BLaER1 (cell line): Measurements from ENCODE around the gene CTNNA2.

Experiments used
- H3K27ac ChIP-seq: shearing (Covaris generic); formaldehyde crosslinking; 2 replicates; pipeline ENCODE4 v1.8.1; 2022
- H3K27me3 ChIP-seq: shearing (Covaris generic); formaldehyde crosslinking; 2 replicates; pipeline ENCODE4 v1.8.1; 2022
- H3K36me3 ChIP-seq: shearing (Covaris generic); formaldehyde crosslinking; 2 replicates; pipeline ENCODE4 v1.8.1; 2022
- H3K4me1 ChIP-seq: shearing (Covaris generic); formaldehyde crosslinking; 2 replicates; pipeline ENCODE4 v1.8.1; 2022
- H3K4me2 ChIP-seq: shearing (Covaris generic); formaldehyde crosslinking; 2 replicates; pipeline ENCODE4 v1.8.1; 2022
- H3K4me3 ChIP-seq: shearing (Covaris generic); formaldehyde crosslinking; 2 replicates; pipeline ENCODE4 v1.8.1; 2022
- H3K9ac ChIP-seq: shearing (Covaris generic); formaldehyde crosslinking; 2 replicates; pipeline ENCODE4 v1.8.1; 2022
- H3K9me3 ChIP-seq: shearing (Covaris generic); formaldehyde crosslinking; 2 replicates; pipeline ENCODE4 v1.8.1; 2022
- H4K20me1 ChIP-seq: shearing (Covaris generic); formaldehyde crosslinking; 2 replicates; pipeline ENCODE4 v1.8.1; 2022
- Cebpa-rat ChIP-seq: shearing (Covaris generic); IDR thresholded peaks from 2 replicates; pipeline ENCODE4 v1.8.1; 2022

Gene CTNNA2

DNA sequence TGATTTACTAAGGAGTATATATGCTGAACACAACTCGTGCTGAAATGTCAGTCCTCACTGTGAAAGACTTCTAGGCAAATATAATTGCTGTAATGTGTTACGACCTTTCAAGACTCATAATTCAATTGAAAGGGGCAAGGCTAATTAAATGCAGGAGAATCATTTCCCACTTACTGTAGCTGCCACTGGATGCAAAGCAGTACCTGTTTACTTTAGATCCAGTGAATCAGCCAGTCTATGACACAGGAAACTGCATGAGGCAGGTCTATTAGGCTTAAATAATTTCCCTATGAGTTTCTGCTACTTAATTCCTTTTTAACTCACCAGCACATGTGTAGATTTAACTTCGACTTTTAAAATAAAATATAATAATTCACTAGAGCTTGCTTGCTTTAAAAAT, 125.6 kb downstream of the CTNNA2 start:
- H3K4me2 ChIP-seq, result no peak overlapping the region
- no peaks in the 10 kb centered on the region for H3K36me3 ChIP-seq
- H3K4me1 ChIP-seq, result no peaks in the 10 kb centered on the region
- no peaks in the 10 kb centered on the region for H3K27me3 ChIP-seq
- no peaks in the 10 kb centered on the region for H4K20me1 ChIP-seq
- H3K9me3 ChIP-seq, result no peaks in the 10 kb centered on the region
- H3K27ac ChIP-seq, result no peak overlapping the region
- H3K9ac ChIP-seq, result no peak overlapping the region
- TF ChIP-seq Cebpa-rat, result no peak
- H3K4me3 ChIP-seq, result no peak overlapping the region

- Histone ChIP-seq H3K9me3 (no peaks in the 10 kb centered on the region), H3K27me3 (no peaks in the 10 kb centered on the region), H3K4me1 (no peaks in the 10 kb centered on the region), H3K4me2 (no peak overlapping the region), H3K36me3 (no peaks in the 10 kb centered on the region), H3K27ac (no peak overlapping the region), H3K9ac (no peak overlapping the region), H4K20me1 (no peaks in the 10 kb centered on the region), H3K4me3 (no peak overlapping the region)
- TF ChIP-seq Cebpa-rat, result no peak
Measured at GRCh38 chr2:79638954-79639353, 126.1 kb downstream of the CTNNA2 start.

DNA sequence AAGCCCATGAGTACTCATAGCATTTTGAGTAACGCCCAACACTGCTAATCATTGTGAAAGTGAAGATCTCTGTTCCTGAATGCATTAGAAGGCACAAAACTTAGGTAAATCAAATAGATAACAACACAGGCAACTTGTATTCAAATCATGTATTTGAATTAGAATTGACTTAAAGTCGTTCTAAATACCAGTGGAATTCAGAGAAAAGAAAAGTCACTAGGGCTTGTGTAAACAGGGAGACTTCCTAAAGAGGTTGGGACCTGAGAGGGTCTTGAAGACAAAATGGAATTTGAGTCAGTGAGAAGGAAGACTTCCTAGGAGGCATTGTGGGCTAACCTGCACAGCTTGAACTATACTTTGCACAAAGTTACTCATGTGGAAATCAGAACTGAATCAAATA, 127.2 kb downstream of the CTNNA2 start:
- H3K27ac ChIP-seq, result no peak overlapping the region

GRCh38 chr2:79649531-79649930, 136.7 kb downstream of the CTNNA2 start:
- Histone ChIP-seq H3K4me2 (no peak overlapping the region), H3K9ac (no peak overlapping the region), H3K9me3 (no peaks in the 10 kb centered on the region), H3K27ac (no peak overlapping the region), H3K4me3 (no peak overlapping the region), H3K36me3 (no peaks in the 10 kb centered on the region), H4K20me1 (no peaks in the 10 kb centered on the region), H3K27me3 (no peaks in the 10 kb centered on the region), H3K4me1 (no peaks in the 10 kb centered on the region)
- no peak for TF ChIP-seq Cebpa-rat

More for the DNA sequence above, 127.2 kb downstream of the CTNNA2 start:
- H4K20me1 ChIP-seq, result no peaks in the 10 kb centered on the region
- no peaks in the 10 kb centered on the region for H3K27me3 ChIP-seq
- H3K36me3 ChIP-seq, result no peaks in the 10 kb centered on the region
- H3K4me1 ChIP-seq, result no peaks in the 10 kb centered on the region
- H3K4me2 ChIP-seq, result no peak overlapping the region
- no peak overlapping the region for H3K4me3 ChIP-seq
- H3K9ac ChIP-seq, result no peak overlapping the region
- no peak for TF ChIP-seq Cebpa-rat
- no peaks in the 10 kb centered on the region for H3K9me3 ChIP-seq

- H3K4me2 ChIP-seq, result no peak overlapping the region
- no peak overlapping the region for H3K27ac ChIP-seq
- H3K27me3 ChIP-seq, result no peaks in the 10 kb centered on the region
- no peak for TF ChIP-seq Cebpa-rat
- H4K20me1 ChIP-seq, result no peaks in the 10 kb centered on the region
- no peak overlapping the region for H3K9ac ChIP-seq
- no peaks in the 10 kb centered on the region for H3K36me3 ChIP-seq
- H3K4me3 ChIP-seq, result no peak overlapping the region
- no peaks in the 10 kb centered on the region for H3K4me1 ChIP-seq
- H3K9me3 ChIP-seq, result no peaks in the 10 kb centered on the region
Measured at GRCh38 chr2:79660557-79660956, 147.7 kb downstream of the CTNNA2 start.

DNA sequence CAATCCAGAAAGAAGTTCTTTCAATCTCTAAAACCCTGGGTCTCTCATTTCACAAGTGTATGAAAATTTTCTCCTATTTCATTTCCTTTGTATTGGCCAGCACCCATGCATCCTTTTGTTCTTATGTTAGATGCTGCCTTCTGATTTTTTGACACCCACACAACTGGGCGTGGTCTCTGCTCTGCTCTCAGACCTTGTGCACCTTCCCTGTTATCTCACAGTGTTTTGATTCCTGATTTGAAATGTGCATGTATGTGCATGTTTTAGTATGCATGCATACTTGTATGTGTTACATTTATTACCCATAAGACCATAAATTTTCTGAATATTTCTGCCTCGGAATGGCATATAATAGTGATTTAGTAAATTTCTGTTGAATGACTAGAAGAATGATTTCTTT, 152.2 kb downstream of the CTNNA2 start:
- peaks cover 9% of the 10 kb centered on the region; the same call in 1 of the 2 replicates for H3K9me3 ChIP-seq
- H3K4me2 ChIP-seq, result no peak overlapping the region
- no peaks in the 10 kb centered on the region for H3K36me3 ChIP-seq
- no peak overlapping the region for H3K9ac ChIP-seq
- no peak overlapping the region for H3K27ac ChIP-seq
- no peak for TF ChIP-seq Cebpa-rat
- H3K4me1 ChIP-seq, result no peaks in the 10 kb centered on the region
- no peaks in the 10 kb centered on the region for H3K27me3 ChIP-seq
- no peak overlapping the region for H3K4me3 ChIP-seq
- no peaks in the 10 kb centered on the region for H4K20me1 ChIP-seq

GRCh38 chr2:79666430-79666829, 153.6 kb downstream of the CTNNA2 start:
- H3K27me3 ChIP-seq, result no peaks in the 10 kb centered on the region

DNA sequence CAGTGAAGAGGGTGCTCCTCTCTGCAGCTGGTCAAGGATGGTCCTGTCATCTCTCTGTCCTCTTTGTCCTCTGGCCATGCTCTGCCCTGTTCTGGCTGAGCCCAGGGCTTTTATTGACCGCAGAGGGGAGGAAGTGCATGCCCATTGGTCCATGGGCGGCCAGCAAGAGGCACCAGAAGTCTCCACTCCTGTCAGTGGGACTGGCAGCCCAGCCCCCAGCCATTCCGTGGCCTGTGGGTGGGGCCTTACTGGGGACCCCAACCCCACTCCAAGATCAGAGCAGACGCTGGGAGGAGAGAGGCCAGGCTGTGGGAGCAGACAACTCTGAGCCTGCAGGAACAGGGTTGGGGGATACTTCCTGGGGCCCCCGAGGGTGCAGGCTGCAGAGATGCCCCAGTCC, 156.9 kb downstream of the CTNNA2 start:
- H3K4me2 ChIP-seq, result no peak overlapping the region
- no peak overlapping the region for H3K4me3 ChIP-seq
- H3K27ac ChIP-seq, result no peak overlapping the region
- H3K9ac ChIP-seq, result no peak overlapping the region
- no peaks in the 10 kb centered on the region for H3K4me1 ChIP-seq
- no peaks in the 10 kb centered on the region for H3K36me3 ChIP-seq
- H3K27me3 ChIP-seq, result no peaks in the 10 kb centered on the region
- peaks cover 11% of the 10 kb centered on the region; the same call in 1 of the 2 replicates for H3K9me3 ChIP-seq
- no peak for TF ChIP-seq Cebpa-rat
- H4K20me1 ChIP-seq, result no peaks in the 10 kb centered on the region

More at GRCh38 chr2:79666430-79666829, 153.6 kb downstream of the CTNNA2 start:
- Histone ChIP-seq H4K20me1 (no peaks in the 10 kb centered on the region), H3K9me3 (peaks cover 11% of the 10 kb centered on the region; the same call in 1 of the 2 replicates), H3K27ac (no peak overlapping the region), H3K4me2 (no peak overlapping the region), H3K9ac (no peak overlapping the region), H3K4me1 (no peaks in the 10 kb centered on the region), H3K36me3 (no peaks in the 10 kb centered on the region), H3K4me3 (no peak overlapping the region)
- no peak for TF ChIP-seq Cebpa-rat

DNA sequence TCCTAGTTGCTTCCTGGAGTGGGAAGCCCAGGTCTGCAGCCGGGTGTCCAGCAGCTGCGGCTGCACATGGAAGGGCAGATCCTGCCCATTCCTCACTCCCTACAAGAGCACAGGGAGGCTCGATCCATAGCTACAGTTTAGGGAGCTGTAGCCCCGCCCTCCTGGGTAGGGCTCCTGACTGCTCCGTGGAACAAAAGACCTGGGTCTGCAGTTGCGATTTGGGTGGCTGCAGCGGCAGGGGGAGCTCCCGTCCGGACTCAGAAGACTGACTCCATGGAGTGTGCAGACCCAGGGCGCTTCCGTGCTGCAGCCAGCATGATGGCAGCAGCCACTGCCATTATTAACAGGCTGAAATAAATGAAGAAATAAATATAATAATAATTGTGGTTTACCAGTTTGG, 157.3 kb downstream of the CTNNA2 start:
- no peak overlapping the region for H3K27ac ChIP-seq
- no peaks in the 10 kb centered on the region for H3K4me1 ChIP-seq
- no peaks in the 10 kb centered on the region for H4K20me1 ChIP-seq
- H3K9ac ChIP-seq, result no peak overlapping the region
- no peaks in the 10 kb centered on the region for H3K27me3 ChIP-seq
- no peak overlapping the region for H3K4me3 ChIP-seq
- peaks cover 11% of the 10 kb centered on the region; the same call in 1 of the 2 replicates for H3K9me3 ChIP-seq
- TF ChIP-seq Cebpa-rat, result no peak
- no peak overlapping the region for H3K4me2 ChIP-seq
- no peaks in the 10 kb centered on the region for H3K36me3 ChIP-seq

DNA sequence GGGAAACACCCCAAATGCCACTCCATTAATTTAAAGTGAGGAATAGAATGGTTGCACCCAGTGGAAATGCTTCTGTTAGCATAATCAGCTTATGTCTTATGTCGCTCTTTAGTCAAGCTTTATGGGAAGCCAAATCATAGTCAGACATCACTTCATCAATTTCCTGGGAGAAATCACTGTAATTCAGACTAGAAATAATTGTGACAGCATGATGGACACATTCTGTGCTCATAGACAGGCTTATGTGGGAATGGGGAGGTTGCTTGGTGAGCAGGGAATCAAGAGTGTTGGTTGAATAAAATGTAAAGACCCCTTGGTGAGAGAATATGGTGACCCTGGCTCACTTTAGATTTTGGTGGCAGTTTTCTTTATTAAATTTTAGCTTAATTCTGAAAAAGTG, 174.0 kb downstream of the CTNNA2 start:
- H3K27me3 ChIP-seq, result no peaks in the 10 kb centered on the region
- H3K9ac ChIP-seq, result no peak overlapping the region
- no peaks in the 10 kb centered on the region for H3K9me3 ChIP-seq
- no peak overlapping the region for H3K4me3 ChIP-seq
- no peak overlapping the region for H3K27ac ChIP-seq
- H4K20me1 ChIP-seq, result no peaks in the 10 kb centered on the region
- no peak overlapping the region for H3K4me2 ChIP-seq
- no peak for TF ChIP-seq Cebpa-rat
- no peaks in the 10 kb centered on the region for H3K4me1 ChIP-seq
- H3K36me3 ChIP-seq, result no peaks in the 10 kb centered on the region

GRCh38 chr2:79695248-79695647, 182.4 kb downstream of the CTNNA2 start:
- no peak for TF ChIP-seq Cebpa-rat
- no peak overlapping the region for H3K9ac ChIP-seq
- no peaks in the 10 kb centered on the region for H3K9me3 ChIP-seq
- H3K4me3 ChIP-seq, result no peak overlapping the region
- no peaks in the 10 kb centered on the region for H3K27me3 ChIP-seq
- no peak overlapping the region for H3K27ac ChIP-seq
- no peak overlapping the region for H3K4me2 ChIP-seq
- no peaks in the 10 kb centered on the region for H3K36me3 ChIP-seq
- no peaks in the 10 kb centered on the region for H3K4me1 ChIP-seq
- no peaks in the 10 kb centered on the region for H4K20me1 ChIP-seq
